ENCODE results near the gene TYRO3.

Gene TYRO3

DNA sequence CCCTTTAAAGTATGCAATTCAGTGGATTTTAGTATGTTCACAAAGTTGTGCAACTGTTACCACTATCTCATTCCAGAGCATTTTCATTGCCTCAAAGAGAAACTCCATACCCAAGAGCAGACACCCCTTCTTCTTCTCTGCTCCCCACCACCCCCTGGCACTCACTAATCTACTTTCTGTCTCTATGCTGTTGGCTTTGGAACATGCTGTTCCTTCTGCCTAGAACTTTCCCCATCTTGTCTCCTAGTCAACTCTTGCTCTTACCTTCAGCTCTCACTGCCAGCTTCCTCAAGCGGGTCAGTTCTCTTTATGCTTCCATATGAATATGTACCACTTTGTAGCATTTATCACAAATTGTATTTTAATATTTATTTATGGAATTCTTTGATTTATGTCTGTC is 50.1 kb downstream of the TYRO3 start:
- no peak for DNase-seq

DNA sequence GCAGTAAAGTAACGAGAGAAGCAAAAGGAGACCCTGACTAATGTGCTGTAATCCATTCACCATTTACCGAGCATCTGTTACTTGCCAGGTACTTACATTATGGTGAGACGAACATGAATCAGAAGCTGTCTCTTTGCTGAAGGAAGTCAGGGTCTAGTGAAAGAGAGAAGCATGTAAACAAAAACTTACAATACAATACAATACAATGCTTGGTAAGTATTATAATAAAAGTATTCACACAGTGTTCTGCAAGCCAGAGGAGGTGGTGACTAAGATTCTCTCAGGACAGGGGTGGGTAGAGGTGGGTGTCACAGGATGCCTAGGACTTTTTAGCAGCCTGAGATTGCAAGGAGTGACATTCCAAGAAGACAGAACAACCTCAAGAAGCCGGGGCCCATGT is 51.0 kb downstream of the TYRO3 start:
- no peak for DNase-seq

DNA sequence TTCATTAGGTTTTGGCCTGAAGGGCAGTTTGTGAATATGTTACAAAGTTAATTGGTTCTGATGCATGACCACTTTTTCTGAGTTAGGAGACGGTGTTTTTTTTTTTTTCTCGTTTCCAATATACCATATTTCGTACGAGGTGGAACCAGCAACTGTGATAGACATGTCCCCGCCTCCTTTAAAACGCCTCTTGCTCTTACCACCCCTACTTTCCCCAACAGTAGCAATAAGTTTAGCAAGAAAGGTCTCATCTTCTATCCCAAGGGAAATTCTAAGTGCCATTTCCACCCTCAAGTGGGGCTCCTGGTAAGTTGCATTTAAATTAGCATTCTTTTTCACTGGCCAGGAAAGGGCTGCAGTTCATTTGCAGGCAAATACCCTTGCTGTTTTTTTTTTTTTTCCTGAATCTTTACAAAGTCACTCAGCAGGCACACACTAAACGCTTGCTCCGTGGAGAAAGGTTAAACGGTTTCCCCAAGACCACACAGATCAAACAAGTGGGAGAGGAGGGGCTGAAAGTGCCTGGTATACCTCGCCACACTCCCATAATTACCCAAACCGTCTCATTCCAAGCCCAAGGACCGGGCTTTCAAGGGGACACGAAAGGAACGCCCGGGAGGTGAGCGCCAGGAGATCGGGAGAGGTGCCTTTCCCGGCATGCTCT is 61.7 kb downstream of the TYRO3 start:
- peak in 1 of 4 experiments; percentile 20 for DNase-seq

DNA sequence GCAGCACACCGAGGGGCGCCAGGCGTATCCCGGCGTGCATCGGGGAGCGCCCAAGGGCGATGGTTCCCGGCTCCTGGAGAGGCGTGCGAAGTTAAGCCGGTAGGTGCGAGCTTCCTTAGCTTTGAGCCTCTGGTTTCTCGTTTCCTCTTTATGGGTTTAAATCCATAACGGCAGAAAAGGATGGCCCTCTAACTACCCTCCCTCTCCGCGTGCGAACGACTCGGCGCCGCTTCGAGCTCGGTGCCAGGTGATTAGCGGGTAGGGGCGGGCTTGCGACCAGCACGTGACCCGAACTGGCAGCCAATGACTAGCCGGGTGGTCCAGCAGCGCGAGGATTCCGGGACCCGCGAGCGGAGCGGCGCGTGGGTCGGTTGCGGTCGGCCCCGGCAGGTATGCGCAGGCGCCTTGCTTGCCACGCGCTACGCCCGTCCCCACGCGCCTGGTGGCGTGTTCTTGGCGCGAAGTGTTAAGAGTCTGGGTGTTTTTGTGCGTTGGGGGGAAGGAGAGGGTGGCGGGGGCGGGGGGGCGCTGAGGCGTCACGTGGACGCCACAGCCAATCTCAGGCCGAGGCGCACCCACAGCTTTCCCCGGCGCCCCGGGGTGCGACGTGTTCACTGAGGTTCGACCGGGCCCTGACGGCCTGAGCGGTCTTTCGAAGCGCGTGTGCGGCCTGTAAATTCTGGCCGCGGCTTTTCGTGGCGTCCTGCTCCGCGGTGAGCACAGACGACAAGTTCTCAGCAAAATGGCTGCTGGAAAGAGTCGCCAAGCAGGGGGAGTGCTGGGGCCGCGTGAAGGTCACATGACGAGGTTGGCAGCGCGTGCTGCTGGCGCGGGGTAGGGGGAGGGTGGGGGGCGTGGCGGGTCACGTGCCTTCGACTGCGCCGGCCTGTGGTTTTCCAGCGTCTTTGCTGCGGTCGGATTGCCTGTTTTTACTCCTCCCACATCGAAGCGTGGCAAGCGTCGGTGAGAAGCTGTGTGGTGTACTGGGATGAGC is 62.5 kb downstream of the TYRO3 start:
- DNase-seq: peak; percentile 26 to 71 (median 60)

DNA sequence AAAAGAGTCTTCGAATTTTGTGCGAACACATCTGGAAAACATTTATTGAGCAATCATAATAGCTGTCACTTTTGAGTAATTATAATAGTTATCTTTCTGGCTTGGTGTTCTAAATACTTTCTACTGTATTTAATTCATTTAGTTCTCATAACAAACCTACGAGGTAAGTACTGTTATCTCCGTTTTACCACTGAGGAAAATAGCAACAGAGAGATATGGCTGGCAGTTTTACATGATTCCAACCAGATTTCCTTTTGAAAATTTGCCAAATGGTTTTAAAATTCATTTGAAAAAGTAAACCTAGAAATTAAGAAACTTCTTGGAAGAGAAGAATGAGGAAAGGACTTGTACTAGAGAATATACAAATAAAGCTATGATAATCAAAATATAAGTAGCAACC is 63.9 kb downstream of the TYRO3 start:
- no peak for DNase-seq

DNA sequence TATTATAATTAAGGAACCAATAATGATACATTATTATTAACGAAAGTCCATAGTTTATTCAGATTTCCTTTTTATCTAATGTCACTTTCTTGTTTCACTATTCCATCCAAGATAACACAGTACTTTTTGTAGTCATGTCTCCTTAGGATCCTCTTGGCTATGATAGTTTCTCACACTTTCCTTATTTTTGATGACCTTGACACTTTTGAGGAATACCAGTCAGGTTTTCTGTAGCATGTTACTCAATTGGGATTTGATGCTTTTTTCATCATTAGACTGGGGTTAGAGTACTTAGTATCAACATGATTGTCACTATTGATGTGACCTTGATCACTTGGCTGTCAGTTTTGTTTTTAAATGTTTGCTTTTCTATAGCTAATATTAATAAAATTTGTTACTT is 68.2 kb downstream of the TYRO3 start:
- DNase-seq: no peak

DNA sequence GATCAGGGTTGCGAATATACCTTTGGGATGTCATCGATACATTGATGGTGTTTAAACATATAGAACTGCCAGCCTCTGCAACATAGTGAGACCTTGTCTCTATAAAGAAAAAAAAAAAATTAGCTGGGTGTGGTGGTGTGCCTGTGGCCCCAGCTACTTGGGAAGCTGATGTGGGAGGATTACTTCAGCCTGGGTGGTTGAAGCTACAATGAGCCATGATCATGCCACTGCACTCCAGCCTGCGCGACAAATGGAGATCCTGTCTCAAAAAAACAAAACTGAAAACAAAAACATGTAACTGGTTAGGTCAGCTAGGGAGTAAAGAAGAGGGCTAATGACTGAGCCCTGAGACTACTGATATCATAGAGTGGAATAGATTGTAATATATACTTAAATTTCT is 70.5 kb downstream of the TYRO3 start:
- no peak for DNase-seq

DNA sequence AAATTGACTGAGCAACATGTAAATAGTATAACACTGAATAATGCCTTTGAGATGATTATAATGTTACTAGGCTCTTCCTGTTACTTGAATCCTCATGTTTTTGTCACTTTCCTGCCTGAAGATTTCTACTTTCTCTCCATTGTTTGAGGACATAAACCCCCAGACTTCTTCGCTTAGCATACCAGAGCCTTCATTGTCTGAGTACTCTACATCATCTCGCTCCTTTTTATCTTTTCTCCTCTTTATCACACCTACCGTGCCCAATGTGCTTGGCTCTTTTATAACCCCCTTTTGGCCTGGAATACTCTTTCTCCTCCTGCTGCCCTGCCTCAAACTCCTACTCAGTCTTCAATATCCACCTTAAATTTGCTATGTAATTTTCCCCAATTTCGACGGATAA is 70.9 kb downstream of the TYRO3 start:
- no peak for DNase-seq

DNA sequence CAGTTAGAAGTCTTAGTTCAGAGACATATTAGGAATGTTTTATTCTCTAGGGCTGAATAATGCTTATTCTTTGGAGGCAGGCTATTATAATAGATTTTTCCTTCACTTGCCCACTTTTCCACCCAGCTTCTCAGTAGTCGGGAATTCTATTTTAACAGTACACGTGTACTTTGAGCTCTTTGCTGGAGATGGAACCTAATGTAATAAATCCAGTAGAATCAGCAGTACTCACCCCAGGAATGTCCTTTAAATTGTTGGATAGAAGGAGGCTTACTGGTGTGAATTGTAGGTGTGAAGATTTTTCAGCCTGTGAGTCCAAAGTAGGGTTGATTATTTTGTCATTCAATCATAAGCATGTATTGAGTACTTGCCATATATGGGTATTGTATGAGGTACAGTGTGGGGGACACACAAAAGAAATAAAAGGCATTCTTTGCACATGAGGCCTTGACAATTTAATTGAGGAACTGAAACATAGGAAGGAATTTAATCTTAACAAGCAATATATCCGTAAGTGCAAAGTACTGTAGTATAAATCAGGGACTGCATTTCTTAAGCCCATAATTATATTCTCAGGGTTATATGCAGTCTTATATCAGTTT is 71.7 kb downstream of the TYRO3 start:
- DNase-seq: no peak

DNA sequence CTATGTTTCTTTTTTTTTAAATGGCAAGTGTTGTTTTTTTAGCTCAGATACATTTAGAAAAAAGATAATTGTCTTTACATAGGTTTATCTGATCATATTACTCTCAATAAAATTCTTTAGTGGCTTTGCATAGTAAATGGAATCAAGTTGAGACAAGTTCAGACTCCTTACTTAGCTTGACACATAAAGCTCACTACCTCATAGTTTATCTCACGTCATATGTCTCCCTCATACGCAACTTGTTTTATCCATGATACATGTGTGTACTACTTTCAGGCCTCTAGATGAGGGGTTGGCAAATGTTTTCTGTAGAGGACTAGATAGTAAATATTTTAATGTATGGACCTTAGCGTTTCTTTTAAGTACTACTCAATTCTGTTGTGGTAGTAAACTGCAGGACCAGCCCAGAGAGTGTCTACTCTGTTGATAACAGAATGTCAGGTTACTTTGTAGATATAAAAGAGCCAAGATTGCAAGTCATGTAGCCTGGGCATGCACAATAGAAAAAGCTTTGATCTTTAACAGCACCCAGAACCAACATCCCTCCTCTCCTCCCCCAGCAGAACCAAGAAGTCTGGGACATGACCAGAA is 73.0 kb downstream of the TYRO3 start:
- DNase-seq: no peak
